Measurements from ENCODE around the gene ZNF444.
"Not testable (repeated sequence)": the region's sequence is repeated elsewhere in the genome, so short reads cannot be mapped to it uniquely, and the experiment has no call there.

The ZNF444 gene

DNA sequence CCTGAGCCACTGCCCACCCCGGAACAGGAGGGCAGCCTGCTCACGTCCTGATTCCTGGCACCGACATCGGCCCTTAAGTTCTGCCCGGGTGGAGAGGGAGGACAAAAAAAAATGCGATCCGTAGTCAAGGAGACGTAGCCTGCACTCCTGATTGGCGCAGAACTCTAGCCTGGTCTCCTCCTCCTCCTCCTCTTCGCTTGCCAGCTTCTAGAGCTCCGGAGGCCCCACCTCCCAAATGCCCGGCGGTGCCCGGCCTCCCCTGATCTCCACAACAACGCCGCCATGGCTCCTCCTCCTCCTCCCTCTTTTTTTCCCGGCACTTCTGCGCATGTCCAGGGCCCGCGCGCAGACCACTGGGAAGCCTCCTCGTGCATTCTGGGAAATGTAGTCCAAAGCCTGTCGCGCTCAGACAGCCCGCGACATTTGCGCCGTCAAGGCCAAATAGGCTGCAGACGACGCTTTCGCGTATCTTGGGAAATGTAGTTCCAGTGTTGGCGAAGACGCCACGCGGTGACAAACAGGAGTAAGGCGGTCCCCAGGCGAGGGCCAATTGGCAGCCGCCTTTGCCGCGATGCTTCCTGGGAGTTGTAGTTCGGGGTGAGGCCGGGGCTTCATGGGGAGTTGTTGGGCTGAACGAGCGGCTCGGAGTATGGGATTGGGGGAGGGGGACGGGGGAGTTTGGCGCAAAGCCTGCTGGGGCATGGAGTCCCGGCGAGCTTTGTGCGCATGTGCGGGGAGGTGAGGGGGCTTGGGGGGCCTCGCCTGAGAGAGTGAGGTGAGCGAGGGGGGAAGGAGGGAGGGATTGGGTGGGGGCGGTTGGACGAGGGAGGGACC is at the start of gene ZNF444:
ZNF444 (plus strand) TSS at position 705 of the 834 bp plus-strand sequence. CDS start 5,625 bp downstream, outside the sequence.
- DNase-seq (ENCODE audit: low spot score), result peak; percentile 96

DNA sequence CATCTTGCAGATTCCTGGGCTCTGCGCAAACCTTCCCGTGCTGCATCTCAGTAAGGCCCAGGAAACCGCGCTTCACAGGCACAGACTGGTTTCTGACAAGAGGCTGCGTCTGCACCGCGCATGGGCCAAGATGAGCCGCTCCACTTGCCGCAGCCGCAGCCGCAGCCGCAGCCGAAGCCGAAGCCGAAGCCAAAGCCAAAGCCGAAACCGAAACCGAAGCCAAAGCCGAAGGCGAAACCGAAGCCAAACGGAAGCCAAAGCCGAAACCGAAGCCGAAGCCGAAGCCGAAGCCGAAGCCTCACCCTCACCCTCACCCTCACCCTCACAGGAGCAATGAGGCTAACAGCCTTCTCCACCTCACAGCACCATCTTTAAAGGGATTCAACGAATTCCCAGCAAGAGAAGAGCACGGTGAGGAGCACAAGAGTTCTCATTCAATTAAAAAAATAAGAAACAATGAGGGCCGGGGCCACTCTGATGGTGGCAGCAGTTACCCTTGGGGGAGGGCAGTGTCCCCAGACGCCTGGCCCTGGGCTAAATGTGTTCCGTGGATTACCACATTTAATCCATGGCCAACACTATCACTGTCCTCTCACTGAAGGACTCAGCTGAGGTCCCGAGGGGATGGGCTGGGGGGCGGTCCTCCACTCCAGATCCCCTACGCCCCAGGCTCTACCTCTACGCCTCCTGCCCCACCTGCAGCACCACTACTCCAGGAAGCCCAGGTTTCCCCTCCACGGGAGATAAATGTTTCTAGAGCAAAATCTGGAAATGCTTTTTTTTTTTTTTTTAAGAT is 49.1 kb upstream of the ZNF444 start:
- no peak for DNase-seq (ENCODE audit: low spot score)

DNA sequence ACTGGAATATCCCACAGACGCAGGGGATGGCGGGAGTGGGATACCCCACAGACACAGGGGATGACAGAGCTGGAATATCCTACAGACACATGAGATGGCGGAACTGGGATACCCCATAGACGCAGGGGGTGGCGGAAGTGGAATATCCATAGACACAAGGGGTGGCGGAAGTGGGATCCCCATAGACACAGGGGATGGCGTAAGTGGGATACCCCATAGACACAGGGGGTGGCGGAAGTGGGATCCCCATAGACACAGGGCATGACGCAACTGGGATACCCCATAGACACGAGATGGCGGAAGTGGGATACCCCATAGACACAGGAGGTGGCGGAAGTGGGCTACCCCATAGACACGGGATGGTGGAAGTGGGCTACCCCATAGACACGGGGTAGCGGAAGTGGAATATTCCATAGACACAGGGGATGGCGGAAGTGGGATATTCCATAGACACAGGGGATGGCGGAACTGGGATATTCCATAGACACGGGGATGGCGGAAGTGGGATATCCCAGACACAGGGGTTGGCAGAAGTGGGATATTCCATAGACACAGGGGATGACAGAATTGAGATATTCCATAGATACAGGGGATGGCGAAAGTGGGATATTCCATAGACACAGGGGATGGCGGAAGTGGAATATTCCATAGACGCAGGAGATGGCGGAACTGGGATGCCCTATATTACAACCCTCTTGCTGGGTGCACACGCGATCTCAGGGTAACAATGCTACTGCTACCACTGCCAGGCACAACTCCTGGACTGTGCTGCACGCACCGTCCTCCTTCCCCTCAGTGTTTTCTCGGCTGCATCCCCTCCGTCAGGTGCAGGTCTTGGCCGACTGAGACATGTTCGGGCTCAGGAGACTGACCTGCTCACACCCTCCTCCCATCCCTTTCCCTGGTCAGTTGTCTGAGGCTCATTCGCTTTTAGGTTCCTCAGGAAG is 48.1 kb upstream of the ZNF444 start:
- DNase-seq (ENCODE audit: low spot score), result no peak

DNA sequence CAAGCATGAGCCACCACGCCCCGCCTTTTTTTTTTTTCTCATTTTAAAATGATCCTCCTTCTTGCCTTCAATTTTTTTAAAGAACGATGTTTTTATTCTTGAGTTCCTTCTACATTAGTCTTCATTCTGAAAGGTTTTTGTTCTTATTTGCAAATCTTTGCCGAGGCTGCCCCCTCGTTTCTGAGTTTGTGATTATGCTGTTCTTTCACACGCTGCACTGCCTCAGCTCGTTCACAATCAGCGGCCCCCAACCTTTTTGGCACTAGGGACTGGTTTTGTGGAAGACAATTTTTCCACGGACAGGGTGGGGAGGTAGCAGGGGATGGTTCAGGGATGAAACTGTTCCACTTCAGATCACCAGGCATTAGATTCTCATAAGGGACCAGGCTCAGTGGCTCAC is 46.6 kb upstream of the ZNF444 start:
- DNase-seq (ENCODE audit: low spot score), result no peak

DNA sequence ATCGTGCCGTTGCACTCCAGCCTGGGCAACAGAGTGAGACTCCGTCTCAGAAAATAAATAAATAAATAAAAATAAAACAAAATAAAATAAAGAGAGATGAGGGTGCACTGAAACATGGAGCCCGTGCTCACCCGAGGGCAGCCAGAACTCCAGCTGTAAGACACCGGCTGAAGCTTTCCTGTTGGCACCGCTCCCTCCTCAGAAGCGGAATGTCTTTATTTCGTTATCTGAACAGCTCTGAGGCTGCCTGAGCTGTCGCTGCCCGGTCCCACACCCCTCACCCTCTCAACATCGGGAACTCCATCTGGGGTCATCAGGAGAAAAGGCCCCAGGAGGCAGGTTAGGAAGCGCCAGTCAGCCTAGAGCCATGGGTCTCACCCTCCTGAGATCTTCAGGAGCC is 44.4 kb upstream of the ZNF444 start:
- DNase-seq (ENCODE audit: low spot score), result no peak

DNA sequence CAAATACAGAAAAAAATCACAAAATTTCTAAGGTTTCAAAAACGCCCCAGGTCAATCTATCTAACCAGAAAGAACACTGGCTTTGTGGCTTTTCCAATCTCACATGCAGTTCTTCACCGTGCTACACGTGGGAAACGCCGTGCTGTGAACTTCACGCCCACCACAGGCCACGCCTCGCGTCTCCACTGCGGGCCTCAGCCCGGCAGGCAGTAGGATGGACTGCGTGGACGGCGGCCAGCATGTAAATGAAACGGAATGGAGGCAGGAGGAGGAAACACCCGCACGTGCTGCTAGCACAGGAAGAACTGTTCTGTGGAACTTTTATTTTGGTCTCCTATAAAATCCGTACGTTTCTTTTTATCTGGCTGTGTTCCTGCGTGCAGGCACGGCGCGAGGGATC is 43.8 kb upstream of the ZNF444 start:
- no peak for DNase-seq (ENCODE audit: low spot score)

DNA sequence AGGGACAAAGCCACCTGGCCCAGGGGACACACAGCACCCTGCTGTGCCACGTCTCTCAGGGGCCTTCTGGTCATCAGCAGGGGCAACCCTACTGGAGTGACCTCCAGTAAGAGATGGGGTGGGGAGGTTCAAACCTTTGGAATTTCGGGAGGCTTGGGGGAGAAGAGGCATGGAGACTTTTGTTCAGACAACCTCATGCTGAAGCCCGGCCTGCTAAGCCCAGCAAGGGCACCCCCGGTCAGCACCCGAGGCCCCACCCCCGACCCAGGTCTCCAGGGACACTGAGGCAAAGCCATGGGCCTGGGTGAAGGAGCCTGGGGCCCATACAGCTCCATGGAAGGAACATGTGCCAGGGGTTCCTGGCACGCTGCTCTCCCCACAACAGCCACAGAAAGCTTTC is 43.3 kb upstream of the ZNF444 start:
- DNase-seq (ENCODE audit: low spot score), result no peak

DNA sequence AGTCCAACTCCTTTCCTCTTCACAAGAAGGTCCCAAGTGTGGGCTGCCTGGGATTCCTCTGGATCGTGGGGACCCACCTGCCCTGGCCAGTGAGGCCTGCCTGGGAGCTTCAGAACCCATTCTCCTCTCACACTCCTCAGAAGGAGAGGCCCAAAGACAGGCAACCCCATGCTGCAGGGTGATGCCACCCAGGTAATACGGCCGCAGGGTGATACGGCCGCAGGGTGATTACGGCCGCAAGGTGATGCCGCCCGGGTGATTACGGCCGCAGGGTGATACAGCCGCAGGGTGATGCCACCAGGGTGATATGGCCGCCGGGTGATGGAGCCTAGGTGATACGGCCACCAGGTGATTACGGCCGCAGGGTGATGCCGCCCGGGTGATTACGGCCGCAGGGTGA is 42.9 kb upstream of the ZNF444 start:
- DNase-seq (ENCODE audit: low spot score), result not testable (repeated sequence)

DNA sequence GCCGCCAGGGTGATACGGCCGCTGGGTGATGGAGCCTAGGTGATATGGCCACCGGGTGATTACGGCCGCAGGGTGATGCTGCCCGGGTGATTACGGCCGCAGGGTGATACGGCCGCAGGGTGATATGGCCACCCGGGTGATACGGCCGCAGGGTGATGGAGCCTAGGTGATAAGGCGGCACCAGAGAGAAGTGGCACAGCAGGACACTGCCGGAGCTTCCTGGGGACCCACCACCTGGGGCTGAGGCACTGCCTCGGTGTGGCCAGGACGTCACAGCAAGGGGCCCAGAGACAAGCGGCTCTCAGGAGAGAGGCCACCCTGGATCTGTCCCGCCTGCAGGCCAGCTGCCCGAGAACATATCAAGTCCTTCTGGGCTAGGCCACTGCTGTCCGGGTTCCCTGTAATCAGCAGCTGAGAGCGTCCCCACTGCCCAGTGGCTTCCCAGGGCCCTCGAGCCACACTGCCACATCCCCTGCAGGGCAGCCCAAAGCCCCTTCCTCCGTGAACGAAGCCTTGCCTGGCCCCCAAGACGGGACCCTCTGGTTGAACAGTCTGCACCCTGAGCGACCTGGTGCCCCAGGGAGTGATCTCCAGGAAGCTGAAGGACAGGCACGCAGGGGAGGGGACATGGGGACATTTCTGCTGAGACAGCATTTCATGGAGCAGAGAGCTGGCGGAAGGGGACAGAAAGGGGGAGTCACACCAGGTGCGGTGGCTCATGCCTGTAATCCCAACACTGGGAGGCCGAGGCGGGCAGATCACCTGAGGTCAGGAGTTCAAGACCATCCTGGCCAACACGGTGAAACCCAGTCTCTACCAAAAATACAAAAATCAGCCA is 42.1 kb upstream of the ZNF444 start:
- no peak for DNase-seq (ENCODE audit: low spot score)

DNA sequence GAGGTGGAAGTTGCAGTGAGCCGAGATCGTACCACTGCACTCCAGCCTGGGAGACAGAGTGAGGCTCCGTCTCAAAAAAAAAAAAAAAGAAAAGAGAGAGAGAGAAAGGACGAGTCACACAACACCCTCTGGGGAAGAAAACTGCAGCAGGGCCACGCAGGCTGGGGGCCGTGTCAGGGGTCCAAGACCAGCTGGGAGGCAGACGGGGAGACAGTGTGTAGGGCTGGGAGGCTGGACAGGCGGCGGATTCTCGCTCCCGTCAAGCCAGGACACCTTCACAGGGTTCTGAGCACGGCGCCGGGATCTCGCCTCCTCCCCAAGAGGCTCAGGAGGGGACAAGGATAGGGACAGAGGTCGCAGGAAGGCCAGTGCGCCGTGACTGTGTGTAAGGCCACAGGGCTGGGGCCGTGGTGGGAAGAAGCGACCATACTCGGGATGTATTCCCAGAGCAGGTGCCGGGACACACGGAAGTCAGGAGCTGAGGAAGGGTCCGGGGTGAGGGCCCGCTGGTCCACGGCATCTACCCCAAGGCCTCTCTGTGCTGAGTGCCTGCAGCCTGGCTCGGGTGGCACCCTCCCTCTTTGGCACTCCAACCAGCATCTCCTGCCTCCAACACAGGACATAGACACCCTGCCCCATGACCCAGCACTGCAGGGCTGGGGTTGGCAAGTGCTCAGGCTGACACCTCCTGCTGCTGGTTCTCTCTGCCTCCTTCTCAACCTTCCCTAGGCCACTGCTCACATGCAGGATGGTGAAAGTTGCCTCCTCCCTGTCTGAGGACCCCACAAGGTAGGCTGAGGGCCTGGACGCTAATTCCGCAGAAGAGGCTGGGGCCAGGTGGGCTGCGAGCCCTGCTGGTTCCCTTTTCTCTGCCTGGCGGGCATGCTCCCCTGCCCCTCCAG is 41.2 kb upstream of the ZNF444 start:
- no peak for DNase-seq (ENCODE audit: low spot score)

DNA sequence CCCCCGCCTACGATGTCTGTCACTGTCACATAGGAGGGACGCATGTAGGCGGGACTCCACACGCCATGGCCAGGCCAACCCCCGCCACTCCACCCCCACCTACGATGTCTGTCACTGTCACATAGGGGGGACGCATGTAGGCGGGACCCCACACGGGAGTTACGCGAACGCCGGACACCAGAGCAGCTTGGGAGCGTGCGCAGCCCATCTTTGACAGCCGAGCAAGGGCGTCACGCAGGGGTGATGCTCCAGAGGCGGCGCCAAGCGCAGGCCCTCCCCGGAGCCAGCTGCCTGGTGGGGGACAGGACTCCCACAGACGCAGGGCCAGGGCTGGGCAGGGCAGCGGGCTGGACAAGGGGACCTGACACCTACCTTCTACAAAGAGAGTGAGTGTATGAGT is 40.0 kb upstream of the ZNF444 start:
- no peak for DNase-seq (ENCODE audit: low spot score)

DNA sequence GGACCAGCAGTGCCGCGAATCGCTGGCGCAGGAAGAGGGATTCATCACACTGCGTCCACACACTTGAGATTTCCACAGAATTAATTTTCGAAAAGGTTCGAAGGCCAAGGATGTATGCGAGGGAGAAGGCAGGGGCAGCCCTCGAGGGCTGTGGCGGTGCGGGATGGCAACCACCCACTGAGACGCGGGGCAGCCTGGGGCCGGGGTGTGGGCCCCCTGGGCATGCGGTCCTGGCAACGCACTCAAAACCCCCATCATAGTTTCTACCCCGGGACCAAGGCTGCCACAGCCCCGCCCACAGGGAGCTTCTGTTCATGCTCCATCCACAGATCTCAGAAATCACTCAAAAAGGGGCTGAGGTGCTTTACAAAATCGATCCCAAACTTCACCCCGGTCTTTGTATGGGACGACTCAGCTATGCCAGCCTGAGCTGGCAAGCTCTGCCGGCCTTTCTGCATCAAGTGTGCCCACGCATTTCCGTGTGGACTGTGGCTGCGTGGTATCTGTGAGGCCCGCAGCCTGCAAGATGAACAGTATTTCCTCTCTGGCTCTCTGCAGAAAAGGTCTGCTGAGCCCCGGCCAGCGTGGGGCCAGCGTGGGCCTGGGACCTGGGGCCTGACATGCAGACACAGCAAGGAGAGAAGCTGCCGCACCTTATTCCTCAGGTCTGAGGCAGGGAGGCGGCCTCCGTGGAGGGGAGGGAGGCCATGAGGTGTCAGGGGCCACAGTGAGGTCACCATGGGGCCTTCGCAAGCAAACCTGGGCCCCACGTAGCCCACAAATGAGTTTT is 39.1 kb upstream of the ZNF444 start:
- no peak for DNase-seq (ENCODE audit: low spot score)

DNA sequence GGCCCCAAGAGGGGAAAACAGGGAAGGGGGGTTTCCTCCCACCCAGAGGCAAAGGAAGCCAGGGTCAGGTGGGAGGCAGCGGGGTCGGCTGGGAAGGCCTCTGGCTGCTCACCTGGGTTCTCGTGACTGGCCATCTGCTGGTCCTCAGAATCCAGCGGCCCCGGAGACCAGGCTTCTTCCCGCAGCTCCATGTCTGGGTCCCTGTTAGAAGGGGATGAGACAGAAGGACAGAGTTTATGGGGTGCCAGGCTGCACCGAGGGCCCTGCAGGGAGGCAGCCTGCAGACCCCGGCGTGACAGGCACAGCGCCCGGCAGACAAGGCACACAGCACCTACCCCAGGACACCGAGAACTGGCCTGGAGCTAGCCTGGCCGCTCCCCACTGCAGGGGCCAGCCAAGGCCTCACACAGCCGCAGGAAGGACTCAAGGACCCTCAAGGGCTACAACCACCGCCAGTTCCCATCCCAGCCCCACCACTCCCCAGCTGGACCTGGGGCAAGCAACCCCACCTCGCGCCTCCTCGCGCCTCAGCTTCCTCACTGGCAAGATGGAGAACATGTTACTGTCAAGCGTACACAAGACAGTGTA is 38.0 kb upstream of the ZNF444 start:
- no peak for DNase-seq (ENCODE audit: low spot score)

DNA sequence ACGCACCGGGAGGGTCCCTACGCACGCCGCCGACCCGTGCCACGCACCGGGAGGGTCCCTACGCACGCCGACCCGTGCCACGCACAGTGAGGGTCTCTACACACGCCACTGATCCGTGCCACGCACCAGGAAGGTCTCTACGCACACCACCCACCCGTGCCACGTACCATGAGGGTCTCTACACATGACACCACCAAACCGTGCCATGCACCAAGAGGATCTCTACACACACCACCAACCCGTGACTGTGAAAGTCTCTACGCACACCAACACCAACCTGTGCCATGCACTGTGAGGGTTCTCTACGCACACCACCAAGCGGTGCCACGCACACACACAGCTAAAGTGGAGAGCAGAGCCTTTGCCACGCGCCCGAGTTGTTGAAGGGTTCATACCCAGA is 36.7 kb upstream of the ZNF444 start:
- DNase-seq (ENCODE audit: low spot score), result no peak

DNA sequence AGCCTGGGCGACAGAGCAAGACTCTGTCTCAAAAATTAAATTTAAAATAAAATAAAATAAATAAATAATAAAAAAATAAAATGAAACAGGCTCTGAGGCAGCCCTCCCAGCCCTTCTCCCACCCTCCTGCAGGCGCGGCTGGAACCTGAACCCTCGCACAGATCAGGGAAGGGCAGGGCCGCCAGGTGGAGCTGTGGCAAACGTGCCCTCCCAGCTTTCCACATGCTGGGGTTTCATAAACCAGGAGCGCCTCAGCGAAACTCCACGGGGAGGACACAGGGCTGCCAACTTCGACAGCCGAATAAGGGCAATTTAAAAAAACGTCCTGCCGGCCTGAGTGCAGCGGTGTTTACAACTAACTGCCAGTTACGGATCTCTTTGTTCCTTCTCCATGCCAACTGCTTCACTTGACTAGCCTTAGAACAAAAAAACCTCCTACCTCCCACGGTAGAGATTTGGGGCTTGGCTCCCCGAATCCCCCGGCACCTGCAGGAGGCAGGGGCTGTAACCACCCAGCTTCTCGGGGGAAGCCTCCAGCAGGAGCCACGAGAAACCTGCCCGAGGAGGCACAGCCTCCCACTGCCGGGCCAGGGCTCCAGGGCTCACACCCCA is 35.9 kb upstream of the ZNF444 start:
- peak; percentile 89 for DNase-seq (ENCODE audit: low spot score)

DNA sequence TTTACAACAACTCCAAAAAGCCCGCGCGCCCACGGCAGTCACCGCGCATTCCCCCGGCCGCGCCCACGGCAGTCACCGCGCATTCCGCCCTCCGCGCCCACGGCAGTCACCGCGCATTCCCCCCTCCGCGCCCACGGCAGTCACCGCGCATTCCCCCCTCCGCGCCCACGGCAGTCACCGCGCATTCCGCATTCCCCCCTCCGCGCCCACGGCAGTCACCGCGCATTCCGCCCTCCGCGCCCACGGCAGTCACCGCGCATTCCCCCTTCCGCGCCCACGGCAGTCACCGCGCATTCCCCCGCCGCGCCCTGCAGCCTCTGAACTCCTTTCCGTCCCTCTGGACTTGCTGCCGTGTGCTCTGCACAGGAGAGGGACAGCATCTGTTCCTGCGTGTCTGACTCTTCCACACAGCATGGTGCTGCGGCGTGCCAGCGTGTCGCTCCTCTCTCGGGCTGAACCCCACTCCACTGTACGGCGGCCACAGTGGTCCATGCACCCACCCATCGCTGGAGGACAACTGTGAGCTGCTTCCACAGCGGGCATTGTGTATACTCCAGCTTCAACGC is 35.2 kb upstream of the ZNF444 start:
- not testable (repeated sequence) for DNase-seq (ENCODE audit: low spot score)

DNA sequence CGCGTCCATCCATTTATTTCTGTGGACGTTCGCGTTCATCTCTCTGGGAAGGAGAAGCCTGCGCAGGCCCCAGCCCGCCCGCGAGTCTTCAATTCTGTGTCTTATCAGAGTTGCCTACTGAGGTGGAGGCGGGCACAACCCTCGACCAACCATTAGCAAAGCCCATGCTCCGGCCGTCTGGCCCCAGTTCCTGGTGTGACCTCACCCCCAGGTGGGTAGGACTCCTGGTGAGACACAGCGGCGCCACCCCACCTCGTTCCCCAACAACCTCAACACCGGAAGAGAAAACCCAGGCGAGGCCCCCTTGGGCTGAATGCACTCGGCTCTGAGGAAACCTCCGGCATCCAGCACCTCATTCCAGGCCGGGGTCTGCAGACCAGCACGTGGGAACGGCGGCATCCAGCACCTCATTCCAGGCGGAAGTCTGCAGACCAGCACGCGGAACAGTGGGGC is 34.7 kb upstream of the ZNF444 start:
- DNase-seq (ENCODE audit: low spot score), result no peak

DNA sequence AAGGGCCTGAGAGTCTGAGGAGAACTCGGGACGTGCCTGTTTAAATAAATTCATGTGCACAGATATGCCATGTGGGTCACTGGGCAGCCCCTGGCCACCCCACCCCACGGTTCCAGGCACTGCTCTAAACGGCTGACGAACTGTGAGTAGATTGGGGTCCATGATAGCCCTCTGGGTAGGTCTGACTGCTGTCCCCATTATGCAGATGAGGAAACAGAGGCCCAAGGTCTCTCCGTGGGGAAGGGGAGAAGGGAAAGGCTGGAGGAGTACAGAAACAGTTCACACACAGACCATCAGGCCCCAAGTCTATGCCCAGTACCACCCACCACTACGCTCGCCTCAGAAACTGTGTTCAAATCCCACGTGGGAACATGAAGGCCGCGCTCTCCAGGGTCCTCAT is 34.1 kb upstream of the ZNF444 start:
- DNase-seq (ENCODE audit: low spot score), result no peak
